Ramos (cell line): ENCODE results near the gene FGL2.
"Not testable (repeated sequence)": the region's sequence is repeated elsewhere in the genome, so short reads cannot be mapped to it uniquely, and the experiment has no call there.

Source experiments
- in situ Hi-C: fragments of 300-500 bp; cut with MboI; formaldehyde crosslinking; loops from one replicate; pipeline ENCODE4 v1.14.3; 2022; ENCODE audit warnings: low sequenced_read_pairs; ENCODE audit not compliant: unreplicated experiment

FGL2 gene

DNA sequence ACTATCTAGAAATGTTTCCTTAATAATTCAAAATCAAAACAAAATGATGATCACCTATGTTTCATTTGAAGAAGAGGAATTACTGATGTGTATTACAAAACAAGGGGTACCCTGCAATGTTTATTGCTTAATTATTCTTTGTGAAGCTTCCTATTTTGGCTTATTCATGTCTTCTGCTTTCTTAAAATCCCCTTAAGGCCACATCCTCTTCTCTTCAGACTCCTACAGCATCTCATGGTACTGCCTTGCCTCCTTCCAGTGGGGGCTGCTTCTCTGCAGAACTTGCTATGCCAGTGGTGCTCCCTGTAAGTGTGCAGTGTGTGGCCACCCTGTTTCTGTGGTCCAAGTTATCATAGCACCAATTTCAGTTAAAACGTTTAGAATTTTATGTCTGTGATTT lies 42.2 kb downstream of the FGL2 start:
- in situ Hi-C loops = no loop called here

DNA sequence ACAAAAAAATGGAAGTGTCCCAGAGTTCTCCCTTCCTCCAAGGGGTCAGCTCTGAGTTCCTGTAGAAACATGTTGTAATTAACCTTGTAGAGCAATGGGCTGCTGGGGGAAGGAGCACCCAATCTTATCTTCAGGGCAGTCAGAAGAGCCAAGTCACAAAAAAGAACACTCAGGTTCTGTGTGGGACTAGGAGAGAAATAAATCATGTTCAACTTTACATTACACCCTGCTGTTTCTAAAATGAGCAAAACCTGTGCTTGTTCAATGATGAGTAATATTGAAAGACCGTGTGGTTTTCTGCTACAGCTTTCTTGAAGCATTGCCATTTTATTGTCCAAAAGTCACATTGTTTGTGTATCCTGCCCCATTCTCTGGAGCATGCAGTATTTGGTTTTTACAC lies 42.6 kb downstream of the FGL2 start:
- in situ Hi-C loops = not testable (repeated sequence)

DNA sequence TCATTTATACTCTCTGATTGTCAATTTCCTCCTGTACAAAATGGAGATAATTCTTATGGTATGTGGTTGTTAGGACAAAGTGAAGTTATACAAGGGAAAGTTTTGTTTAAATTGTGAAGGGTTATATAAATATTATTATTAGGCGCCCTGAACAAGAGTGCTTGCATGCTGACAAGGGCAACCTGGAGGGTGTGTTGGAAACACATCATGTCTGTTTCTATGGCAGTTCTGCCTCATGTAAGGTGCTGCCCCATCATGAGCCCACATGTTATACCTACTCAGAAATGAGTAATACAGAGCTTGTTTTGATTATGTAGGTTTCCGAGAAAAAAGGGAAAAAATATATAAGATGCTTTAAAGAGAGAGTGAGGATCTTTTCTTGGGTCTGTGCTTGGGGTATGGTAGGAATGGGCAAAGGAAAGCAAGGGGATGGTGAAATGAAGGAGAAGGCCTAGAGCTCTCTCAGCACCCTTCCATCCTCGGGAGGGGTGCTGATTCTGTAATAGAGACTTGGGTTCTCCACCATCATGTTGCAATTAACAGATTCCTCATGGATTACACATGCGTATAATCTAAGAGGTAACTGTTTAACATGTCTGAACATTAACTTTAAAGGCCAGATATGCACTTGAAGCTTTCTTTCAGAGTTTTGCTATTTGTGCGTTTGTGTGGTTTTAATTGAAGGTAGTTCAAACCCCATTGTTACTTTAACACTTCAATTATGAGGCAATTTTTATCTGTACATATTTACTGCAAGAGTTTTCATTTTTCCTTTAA lies 43.8 kb downstream of the FGL2 start:
- in situ Hi-C loops = not testable (repeated sequence)

DNA sequence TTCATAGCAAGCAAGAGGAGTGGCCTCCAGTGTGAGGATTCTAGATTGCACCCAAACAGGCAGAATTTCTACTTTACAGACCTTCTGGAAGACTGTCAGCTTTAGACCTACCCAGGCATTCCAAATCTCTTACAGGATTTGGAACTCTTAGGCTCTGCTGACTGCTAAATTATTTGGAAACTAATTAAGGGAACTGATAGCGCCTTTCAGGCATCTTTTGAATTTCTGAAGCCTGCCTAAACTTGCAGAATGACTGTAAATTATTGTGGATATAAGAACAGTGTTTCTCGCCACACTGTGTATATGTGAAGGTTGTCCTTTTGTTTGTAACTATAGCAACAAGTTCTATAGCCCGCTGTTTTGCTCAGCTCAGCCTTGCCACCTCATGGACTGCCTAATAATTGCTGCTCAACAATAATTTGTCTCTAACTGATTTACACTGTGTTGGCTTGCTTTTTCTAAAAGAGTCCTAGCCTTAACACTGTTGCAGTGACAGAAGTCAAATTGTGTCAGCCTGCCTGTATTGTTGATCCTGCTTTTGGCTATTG lies 44.6 kb downstream of the FGL2 start:
- in situ Hi-C loops = not testable (repeated sequence)

DNA sequence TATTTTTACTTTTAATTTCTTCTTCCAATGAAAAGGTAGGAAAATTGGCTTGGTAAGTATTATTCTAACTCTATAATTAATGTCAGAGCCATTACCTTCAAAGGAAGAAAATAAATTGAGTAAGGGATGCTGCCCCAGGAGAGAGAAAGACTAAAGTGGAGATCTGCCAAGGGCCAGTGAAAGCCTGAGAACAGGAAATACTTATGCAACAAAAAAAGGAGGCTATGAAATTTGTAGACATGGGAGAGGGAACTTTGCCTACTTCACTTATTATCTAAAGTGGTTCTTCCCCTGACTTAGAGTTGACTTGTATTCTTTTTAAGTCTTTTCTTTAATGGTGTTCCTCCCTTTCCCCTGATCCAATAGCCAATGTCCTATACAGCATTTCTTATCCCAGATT lies 47.4 kb downstream of the FGL2 start:
- in situ Hi-C loops = not testable (repeated sequence)
